Thyroid gland (tissue), 4 donors: ENCODE results near the gene SGK1. TPM values are rescaled to one million over a fixed set of nuclear protein-coding genes. Genes with fewer than 3 reads are reported as not detected.

Source experiments
- DNase-seq, 2 donors: peaks; one replicate each; pipeline ENCODE4 v3.0.0-alpha.2; 2019
- H3K27ac ChIP-seq, 3 donors: fragments of 200-600 bp; sonication (generic); 1 replicate in 2 of 3; 2 replicates in 1 of 3; pipeline ENCODE4 v1.5.1; 2016 to 2019; ENCODE audit warnings: mild to moderate bottlenecking in 1 of 3, moderate library complexity in 1 of 3
- H3K27me3 ChIP-seq: fragments of 200-600 bp; sonication (generic); one replicate; pipeline ENCODE4 v1.5.1; 2019
- H3K36me3 ChIP-seq, 2 donors: fragments of 200-600 bp; sonication (generic); one replicate each; pipeline ENCODE4 v1.5.1; 2016 to 2019
- H3K4me1 ChIP-seq, 2 donors: fragments of 200-600 bp; sonication (generic); one replicate each; pipeline ENCODE4 v1.5.1; 2017 to 2019
- H3K4me3 ChIP-seq, 3 donors: fragments of 200-600 bp; sonication (generic); replicated peaks in 1 of 3; 1 replicate in 2 of 3; 2 replicates in 1 of 3; pipeline ENCODE4 v1.5.1; 2016; ENCODE audit warnings: mild to moderate bottlenecking in 1 of 3
- H3K9me3 ChIP-seq: fragments of 200-600 bp; sonication (generic); one replicate; pipeline ENCODE4 v1.5.1; 2017
- POLR2A ChIP-seq, 2 donors: fragments of 450-650 bp; IDR thresholded peaks; one replicate each; pipeline ENCODE4 v1.6.1; 2017; ENCODE audit warnings: antibody characterized with exemption in 2 of 2, mild to moderate bottlenecking in 2 of 2, moderate library complexity in 1 of 2
- WGBS, 2 donors: methylation state at CpG; one replicate each; pipeline ENCODE4 v1.1.5; 2017; 5-methylcytosine and 5-hydroxymethylcytosine counted together
- intact Hi-C: fragments of 100-400 bp; cut with DNase I; formaldehyde crosslinking; loops from one replicate; pipeline ENCODE4 v1.15.1; 2023
- total RNA-seq, 4 donors: library from RNA; depleted of rRNA; stranded (reverse); fragments of >200 nt; gene quantifications; one replicate each; pipeline ENCODE4 v1.2.3, GENCODE V29; 2016
- TF ChIP-seq, protein P1 (sequence below), 6 experiments: fragments of 200-600 bp in 3 of 6; fragments of 450-650 bp in 3 of 6; sonication (generic) in 3 of 6; IDR thresholded peaks; one replicate each; pipeline ENCODE4 v1.5.1; 2016 to 2019; ENCODE audit warnings: antibody characterized with exemption in 6 of 6, mild to moderate bottlenecking in 2 of 6, inconsistent platforms in 1 of 6, moderate library complexity in 1 of 6

Gene SGK1
- total RNA-seq, 4 donors from 2014 or later = 151 to 361 (median 194) TPM

DNA sequence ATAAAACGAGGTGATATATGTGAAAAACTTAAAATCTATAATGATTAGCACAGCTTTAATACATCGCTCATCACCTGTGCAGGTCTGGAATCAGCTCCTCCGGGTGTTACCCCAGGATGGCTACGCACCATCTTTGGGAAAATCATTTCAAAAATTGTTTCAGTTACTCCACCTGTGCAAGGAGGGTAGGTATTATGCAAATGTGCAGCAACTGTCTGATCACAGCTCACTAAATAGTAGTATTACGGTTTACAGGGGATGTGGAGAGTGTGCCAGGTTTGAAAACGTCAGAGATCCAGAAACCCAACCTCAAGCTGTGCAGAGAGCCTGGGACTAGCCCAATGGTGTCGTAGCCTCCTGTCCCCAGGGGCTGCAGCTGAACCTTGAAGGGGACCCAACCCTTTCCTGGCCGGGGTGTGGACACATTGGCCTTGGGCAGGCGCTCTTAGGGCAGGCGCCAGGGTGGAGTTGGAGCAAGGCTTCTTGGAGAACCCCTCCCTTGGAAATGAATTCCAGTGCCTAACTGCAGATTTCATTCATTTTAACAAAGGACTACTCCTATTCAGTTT, 24.2 kb upstream of the SGK1 start:
- Histone ChIP-seq H3K36me3 (no peaks in the 10 kb centered on the region), H3K9me3 (no peaks in the 10 kb centered on the region), H3K4me3 (no peak overlapping the region), H3K27me3 (no peaks in the 10 kb centered on the region), H3K27ac (no peak overlapping the region), H3K4me1 (no peaks in the 10 kb centered on the region)
- no peak for DNase-seq
- intact Hi-C loops = no loop called here
- 87 to 89% methylated on average over 10 of the region's 10 CpGs for WGBS, 2 donors
- TF ChIP-seq, protein P1, sequence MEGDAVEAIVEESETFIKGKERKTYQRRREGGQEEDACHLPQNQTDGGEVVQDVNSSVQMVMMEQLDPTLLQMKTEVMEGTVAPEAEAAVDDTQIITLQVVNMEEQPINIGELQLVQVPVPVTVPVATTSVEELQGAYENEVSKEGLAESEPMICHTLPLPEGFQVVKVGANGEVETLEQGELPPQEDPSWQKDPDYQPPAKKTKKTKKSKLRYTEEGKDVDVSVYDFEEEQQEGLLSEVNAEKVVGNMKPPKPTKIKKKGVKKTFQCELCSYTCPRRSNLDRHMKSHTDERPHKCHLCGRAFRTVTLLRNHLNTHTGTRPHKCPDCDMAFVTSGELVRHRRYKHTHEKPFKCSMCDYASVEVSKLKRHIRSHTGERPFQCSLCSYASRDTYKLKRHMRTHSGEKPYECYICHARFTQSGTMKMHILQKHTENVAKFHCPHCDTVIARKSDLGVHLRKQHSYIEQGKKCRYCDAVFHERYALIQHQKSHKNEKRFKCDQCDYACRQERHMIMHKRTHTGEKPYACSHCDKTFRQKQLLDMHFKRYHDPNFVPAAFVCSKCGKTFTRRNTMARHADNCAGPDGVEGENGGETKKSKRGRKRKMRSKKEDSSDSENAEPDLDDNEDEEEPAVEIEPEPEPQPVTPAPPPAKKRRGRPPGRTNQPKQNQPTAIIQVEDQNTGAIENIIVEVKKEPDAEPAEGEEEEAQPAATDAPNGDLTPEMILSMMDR (IDR thresholded peaks at IDR 0.05) = no peak
- no peak for TF ChIP-seq POLR2A (IDR thresholded peaks at IDR 0.05)

DNA sequence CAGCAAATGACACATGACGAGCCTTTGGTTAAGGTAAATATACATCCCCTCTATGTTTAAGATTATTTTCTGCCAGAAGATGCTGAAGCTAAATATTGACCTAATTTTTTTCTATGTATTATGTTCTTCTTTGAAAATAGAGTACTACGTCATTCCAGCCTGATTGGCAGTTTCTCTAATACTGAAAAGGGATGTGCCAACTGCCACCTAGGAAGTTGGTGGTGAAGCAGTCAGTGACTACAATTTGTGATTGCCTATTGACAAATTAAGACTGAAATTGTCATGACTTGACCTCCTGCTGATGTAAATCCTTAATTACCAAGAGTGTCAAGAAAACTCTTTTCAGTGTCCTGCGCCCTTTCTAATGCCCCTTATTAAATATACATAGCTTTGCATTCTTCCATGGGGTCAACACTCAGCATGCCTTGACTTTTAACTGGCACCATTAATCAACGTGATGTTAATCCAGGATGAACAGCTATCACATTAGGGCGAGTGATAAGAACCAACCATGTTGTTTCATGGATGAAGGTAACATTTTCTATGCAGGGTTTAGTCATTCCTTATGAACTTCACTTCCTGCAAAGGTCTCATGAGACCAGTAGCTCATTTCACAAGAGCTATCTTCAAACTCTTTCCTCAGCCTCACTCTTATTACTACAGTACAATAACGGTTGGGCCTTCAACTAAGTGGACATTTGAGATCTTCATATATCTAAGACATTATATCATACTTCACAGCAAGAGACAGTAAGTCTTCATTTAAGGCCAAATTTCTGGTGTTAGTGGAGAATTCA, 22.5 kb upstream of the SGK1 start:
- no peak overlapping the region for H3K27ac ChIP-seq
- TF ChIP-seq, protein P1 (IDR thresholded peaks at IDR 0.05) = no peak
- TF ChIP-seq POLR2A (IDR thresholded peaks at IDR 0.05) = no peak
- H3K36me3 ChIP-seq = no peaks in the 10 kb centered on the region
- DNase-seq = no peak
- 93 to 96% methylated on average over 6 of the region's 6 CpGs for WGBS, 2 donors
- no peaks in the 10 kb centered on the region for H3K4me1 ChIP-seq
- H3K9me3 ChIP-seq = no peaks in the 10 kb centered on the region
- H3K4me3 ChIP-seq = no peak overlapping the region
- intact Hi-C loops = no loop called here
- no peaks in the 10 kb centered on the region for H3K27me3 ChIP-seq

DNA sequence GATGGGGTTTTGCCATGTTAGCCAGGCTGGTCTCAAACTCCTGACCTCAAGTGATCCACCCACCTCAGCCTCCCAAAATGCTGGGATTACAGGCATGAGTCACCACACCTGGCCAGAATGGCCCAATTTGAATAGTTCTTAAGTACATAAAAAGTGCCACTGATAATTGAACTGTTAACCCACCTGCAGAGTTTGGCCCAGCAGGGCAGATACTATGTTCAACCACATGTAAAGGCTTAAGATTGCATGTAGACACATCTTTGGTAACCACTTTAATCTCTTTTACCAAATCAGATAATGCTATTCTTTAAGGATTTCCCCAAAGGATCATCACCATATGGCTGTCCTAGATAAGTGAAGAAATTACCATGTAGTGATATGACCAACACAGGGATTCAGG, 21.3 kb upstream of the SGK1 start:
- no peaks in the 10 kb centered on the region for H3K9me3 ChIP-seq
- DNase-seq = no peak
- no peaks in the 10 kb centered on the region for H3K4me1 ChIP-seq
- intact Hi-C loops = no loop called here
- no peaks in the 10 kb centered on the region for H3K27me3 ChIP-seq
- no peak overlapping the region for H3K27ac ChIP-seq
- TF ChIP-seq, protein P1 (IDR thresholded peaks at IDR 0.05) = no peak
- TF ChIP-seq POLR2A (IDR thresholded peaks at IDR 0.05) = no peak
- H3K4me3 ChIP-seq = no peak overlapping the region
- no peaks in the 10 kb centered on the region for H3K36me3 ChIP-seq

DNA sequence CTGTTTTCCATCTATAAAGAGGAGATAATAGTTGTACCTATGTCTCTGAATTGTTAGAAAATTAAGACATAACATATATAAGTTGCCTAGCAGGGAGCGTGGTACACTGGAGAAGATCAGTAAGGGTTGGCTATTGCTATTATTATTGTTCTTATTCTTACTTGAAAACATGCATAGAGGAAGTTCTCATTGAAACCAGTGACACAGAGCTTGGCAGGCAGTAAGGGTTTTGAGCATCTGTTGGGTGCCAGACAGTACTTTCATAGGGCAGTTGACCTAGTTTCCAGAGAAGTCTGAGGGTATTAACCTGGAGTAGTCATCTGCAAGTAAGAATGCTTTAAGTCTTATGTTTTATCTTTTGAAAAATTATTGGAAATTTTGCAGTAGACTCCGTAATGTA, 13.3 kb upstream of the SGK1 start:
- Histone ChIP-seq H3K27ac (no peak overlapping the region), H3K27me3 (no peaks in the 10 kb centered on the region), H3K4me3 (no peak overlapping the region), H3K9me3 (no peaks in the 10 kb centered on the region), H3K36me3 (no peaks in the 10 kb centered on the region), H3K4me1 (no peaks in the 10 kb centered on the region)
- intact Hi-C loops = no loop called here
- 94 to 97% methylated on average over 2 of the region's 2 CpGs for WGBS, 2 donors
- TF ChIP-seq, protein P1 (IDR thresholded peaks at IDR 0.05) = no peak
- TF ChIP-seq POLR2A (IDR thresholded peaks at IDR 0.05) = no peak
- DNase-seq = peak; percentile 27 to 38

DNA sequence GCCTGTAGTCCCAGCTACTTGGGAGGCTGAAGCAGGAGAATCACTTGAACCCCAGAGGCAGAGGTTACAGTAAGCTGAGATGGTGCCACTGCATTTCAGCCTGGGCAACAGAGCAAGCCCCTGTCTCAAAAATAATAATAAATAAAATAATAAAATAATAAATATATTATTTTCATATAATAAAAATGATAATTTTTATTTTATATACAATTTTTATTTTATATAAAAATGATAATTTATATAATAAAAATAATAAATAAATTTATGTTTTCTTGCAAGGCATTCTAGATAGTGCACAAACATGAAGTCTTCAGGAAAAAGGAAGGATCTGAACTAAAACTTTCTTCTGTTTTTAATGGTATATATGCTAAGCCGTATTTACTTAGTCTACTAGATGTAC, 12.6 kb upstream of the SGK1 start:
- TF ChIP-seq, protein P1 (IDR thresholded peaks at IDR 0.05) = no peak
- TF ChIP-seq POLR2A (IDR thresholded peaks at IDR 0.05) = no peak

More for the DNA sequence above, 12.6 kb upstream of the SGK1 start:
- Histone ChIP-seq H3K9me3 (no peaks in the 10 kb centered on the region), H3K27me3 (no peaks in the 10 kb centered on the region), H3K36me3 (no peaks in the 10 kb centered on the region), H3K4me1 (no peaks in the 10 kb centered on the region), H3K27ac (no peak overlapping the region), H3K4me3 (no peak overlapping the region)
- 92 to 93% methylated on average over 1 of the region's 1 CpG for WGBS, 2 donors
- intact Hi-C loops = no loop called here
- no peak for DNase-seq
